GM13976 (cell line): Measurements from ENCODE around the gene AURKB.

Source experiments
- DNase-seq: peaks from one replicate; pipeline ENCODE4 v3.0.0; 2012; ENCODE audit warnings: low spot score
- CTCF ChIP-seq: IDR thresholded peaks from 2 replicates; pipeline ENCODE4 v1.5.1; 2012; ENCODE audit warnings: borderline replicate concordance, mild to moderate bottlenecking; ENCODE audit not compliant: insufficient read depth; ENCODE audit errors: extremely low read depth, missing control alignments, control extremely low read depth
- in situ Hi-C: fragments of 300-500 bp; cut with MboI; formaldehyde crosslinking; loops from one replicate; pipeline ENCODE4 v1.12.0; 2022; ENCODE audit warnings: low sequenced_read_pairs, mixed read lengths, inconsistent platforms; ENCODE audit not compliant: unreplicated experiment

Gene AURKB

GRCh38 chr17:8225813-8226535 lies 15.6 kb upstream of the AURKB start:
- in situ Hi-C loops: no loop called here
- DNase-seq: no peak

GRCh38 chr17:8224891-8225812 lies 14.8 kb upstream of the AURKB start:
- no peak for TF ChIP-seq CTCF
- DNase-seq: no peak
- in situ Hi-C loops: no loop called here

More at GRCh38 chr17:8225813-8226535, 15.6 kb upstream of the AURKB start:
- TF ChIP-seq CTCF: no peak

GRCh38 chr17:8223356-8224126 lies 13.2 kb upstream of the AURKB start:
- DNase-seq: peak; percentile 66
- peak; percentile 43 for TF ChIP-seq CTCF
- in situ Hi-C loops: no loop called here

GRCh38 chr17:8222630-8223355 lies 12.4 kb upstream of the AURKB start:
- in situ Hi-C loops: no loop called here
- DNase-seq: peak; percentile 81
- no peak for TF ChIP-seq CTCF

- no peak for DNase-seq
- in situ Hi-C loops: no loop called here
- no peak for TF ChIP-seq CTCF
Measured at GRCh38 chr17:8222380-8222629, 11.9 kb upstream of the AURKB start.
